Panc1 (cell line): ENCODE results near the gene FSTL5. TPM values are rescaled to one million over a fixed set of nuclear protein-coding genes. Genes with fewer than 3 reads are reported as not detected.

ENCODE experiments used
- ATAC-seq: fragments of 200-7000 bp; cut with Tn5 transposase; 2 replicates; pipeline ENCODE4 v1.9.1; 2020; ENCODE audit warnings: mild to moderate bottlenecking, moderate library complexity
- BruUV-seq: library from RNA; stranded (reverse); fragments of 400-500 nt; replicated peaks from 2 replicates; lab custom pipeline; 2021; lab: Mats Ljungman, UMichigan
- CTCF ChIA-PET: fragments of 300-600 bp; sonication (Branson Sonifier 250); formaldehyde crosslinking; loops from one replicate; lab custom pipeline; 2022; ENCODE audit warnings: antibody characterized with exemption; lab: Charles Lee
- POLR2A ChIA-PET: fragments of 300-600 bp; sonication (Branson Sonifier 250); formaldehyde crosslinking; loops from one replicate; lab custom pipeline; 2022; ENCODE audit warnings: antibody characterized with exemption; lab: Charles Lee
- DNase-seq: peaks from one replicate; pipeline ENCODE4 v3.0.0-alpha.2; 2010; ENCODE audit warnings: low read depth, low spot score
- H3K27ac ChIP-seq: 2 replicates; pipeline ENCODE4 v1.5.1; 2011; ENCODE audit warnings: mild to moderate bottlenecking, low read length, inconsistent platforms
- H3K27me3 ChIP-seq: fragments of 200-500 bp; sonication (Bioruptor generic); 2 replicates; pipeline ENCODE4 v1.6.0; 2014; ENCODE audit warnings: low read length, inconsistent platforms; ENCODE audit not compliant: control insufficient read depth, insufficient read depth
- H3K36me3 ChIP-seq: fragments of 200-500 bp; sonication (Bioruptor generic); 2 replicates; pipeline ENCODE4 v1.5.1; 2014; ENCODE audit warnings: inconsistent platforms, mild to moderate bottlenecking, low read length, moderate library complexity; ENCODE audit not compliant: control insufficient read depth, insufficient read depth
- H3K4me1 ChIP-seq: 2 replicates; pipeline ENCODE4 v1.5.1; 2011; ENCODE audit warnings: inconsistent platforms, mild to moderate bottlenecking, low read length, moderate library complexity; ENCODE audit not compliant: control insufficient read depth, insufficient read depth
- H3K4me3 ChIP-seq, 2 experiments: 2 replicates each; pipeline ENCODE4 v1.5.1; 2011 to 2012; ENCODE audit warnings: low read depth in 2 of 2, low read length in 2 of 2, mild to moderate bottlenecking in 2 of 2, inconsistent platforms in 1 of 2, moderate library complexity in 1 of 2
- H3K9me3 ChIP-seq: fragments of 200-500 bp; sonication (Bioruptor generic); 2 replicates; pipeline ENCODE4 v1.5.1; 2014; ENCODE audit warnings: low read depth, mild to moderate bottlenecking, inconsistent platforms, low read length, moderate library complexity; ENCODE audit not compliant: control insufficient read depth, insufficient read depth
- CTCF ChIP-seq: fragments of 450-650 bp; IDR thresholded peaks from 2 replicates; pipeline ENCODE4 v1.5.1; 2017; ENCODE audit warnings: mild to moderate bottlenecking
- POLR2AphosphoS5 ChIP-seq: IDR thresholded peaks from 2 replicates; pipeline ENCODE4 v1.6.1; 2012; ENCODE audit warnings: mild to moderate bottlenecking, low read depth, low read length, moderate library complexity
- REST ChIP-seq, 2 experiments: IDR thresholded peaks; 2 replicates each; pipeline ENCODE4 v1.6.1; 2011 to 2012; ENCODE audit warnings: low read depth in 2 of 2, control low read depth in 1 of 2, low read length in 1 of 2, mild to moderate bottlenecking in 1 of 2, moderate library complexity in 1 of 2; ENCODE audit not compliant: insufficient read depth in 1 of 2
- SIN3A ChIP-seq: IDR thresholded peaks from 2 replicates; pipeline ENCODE4 v1.6.1; 2012; ENCODE audit warnings: low read depth, mild to moderate bottlenecking, low read length, moderate library complexity, borderline replicate concordance; ENCODE audit not compliant: insufficient read depth
- TCF7L2 ChIP-seq: IDR thresholded peaks from 2 replicates; pipeline ENCODE4 v1.6.1; 2011; ENCODE audit warnings: mild to moderate bottlenecking, low read depth, low read length, inconsistent platforms
- in situ Hi-C: cut with HindIII; loops from 2 replicates; pipeline ENCODE4 v1.10.0; 2016; ENCODE audit warnings: low sequenced_read_pairs, low pct_unique_long_range_greater_than_20kb
- intact Hi-C: fragments of 100-400 bp; cut with micrococcal nuclease; formaldehyde crosslinking; loops from one replicate; pipeline ENCODE4 v1.10.0; 2022; ENCODE audit not compliant: unreplicated experiment
- total RNA-seq: library from RNA; stranded (reverse); gene quantifications from one replicate; pipeline ENCODE4 v1.2.1, GENCODE V29; 2021; ENCODE audit not compliant: unreplicated experiment

The FSTL5 gene
- total RNA-seq, 1 experiment from 2014 or later, result 0.67 TPM

- in situ Hi-C loops, result no loop called here
These were observed 827.7 kb downstream of the FSTL5 start for GRCh38 chr4:161336016-161336530.

More at GRCh38 chr4:161336016-161336530, 827.7 kb downstream of the FSTL5 start:
- ChIA-PET POLR2A (no interaction called here), CTCF (no interaction called here)
- Histone ChIP-seq H3K27me3 (no peaks in the 10 kb centered on the region), H3K4me3 (no peak overlapping the region), H3K4me1 (no peaks in the 10 kb centered on the region), H3K27ac (no peak overlapping the region), H3K36me3 (no peaks in the 10 kb centered on the region), H3K9me3 (no peaks in the 10 kb centered on the region)
- intact Hi-C loops, result no loop called here
- ATAC-seq (no peak), DNase-seq (no peak)
- BruUV-seq, result no TSS peak
- TF ChIP-seq POLR2AphosphoS5 (no peak), CTCF (no peak), SIN3A (no peak), REST (IDR thresholded peaks at IDR 0.05; ENCODE audit: insufficient read depth in 1 of 2, low read depth in 2 of 2, low read length in 1 of 2) (no peak), TCF7L2 (no peak)
